ENCODE results near the gene DLK1. TPM values are rescaled to one million over a fixed set of nuclear protein-coding genes. Genes with fewer than 3 reads are reported as not detected.

Gene DLK1
- total RNA-seq, 2 donors from 2014 or later, result not detected

DNA sequence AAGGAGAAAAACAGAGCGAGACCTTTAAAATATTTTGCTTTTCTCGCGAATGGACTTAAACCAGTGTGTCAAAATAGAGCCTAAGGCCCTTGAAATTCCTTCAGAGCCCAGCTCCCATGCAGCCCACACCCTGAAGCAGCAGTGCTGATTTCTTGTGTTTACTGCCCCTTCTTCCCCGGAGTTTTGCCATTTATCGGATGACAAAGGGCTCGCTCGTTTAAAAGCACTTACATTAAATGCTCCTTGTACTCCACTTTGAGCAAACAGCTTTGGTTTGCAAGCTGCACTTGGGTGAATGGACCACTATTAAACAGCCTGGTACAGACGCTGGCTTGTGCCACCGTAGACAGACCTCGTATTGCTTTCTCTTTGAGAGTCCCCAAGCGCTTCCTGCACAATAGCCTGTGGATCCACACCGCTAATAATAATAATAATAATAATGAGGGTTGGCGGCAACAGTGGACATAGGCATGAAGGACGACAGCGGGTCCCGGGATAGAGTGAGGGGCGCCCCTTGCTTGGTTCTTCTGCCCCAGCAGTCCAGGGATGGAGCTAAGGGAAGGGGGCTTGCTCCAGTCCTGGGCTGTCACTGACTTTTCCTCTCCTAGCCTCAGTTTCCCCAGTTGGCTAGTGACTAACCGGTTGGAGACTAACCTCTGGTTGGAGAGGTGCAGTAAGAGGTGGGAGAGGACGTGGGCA lies 6.6 kb downstream of the DLK1 start:
- H3K4me3 ChIP-seq, result no peak overlapping the region
- TF ChIP-seq, protein P1, sequence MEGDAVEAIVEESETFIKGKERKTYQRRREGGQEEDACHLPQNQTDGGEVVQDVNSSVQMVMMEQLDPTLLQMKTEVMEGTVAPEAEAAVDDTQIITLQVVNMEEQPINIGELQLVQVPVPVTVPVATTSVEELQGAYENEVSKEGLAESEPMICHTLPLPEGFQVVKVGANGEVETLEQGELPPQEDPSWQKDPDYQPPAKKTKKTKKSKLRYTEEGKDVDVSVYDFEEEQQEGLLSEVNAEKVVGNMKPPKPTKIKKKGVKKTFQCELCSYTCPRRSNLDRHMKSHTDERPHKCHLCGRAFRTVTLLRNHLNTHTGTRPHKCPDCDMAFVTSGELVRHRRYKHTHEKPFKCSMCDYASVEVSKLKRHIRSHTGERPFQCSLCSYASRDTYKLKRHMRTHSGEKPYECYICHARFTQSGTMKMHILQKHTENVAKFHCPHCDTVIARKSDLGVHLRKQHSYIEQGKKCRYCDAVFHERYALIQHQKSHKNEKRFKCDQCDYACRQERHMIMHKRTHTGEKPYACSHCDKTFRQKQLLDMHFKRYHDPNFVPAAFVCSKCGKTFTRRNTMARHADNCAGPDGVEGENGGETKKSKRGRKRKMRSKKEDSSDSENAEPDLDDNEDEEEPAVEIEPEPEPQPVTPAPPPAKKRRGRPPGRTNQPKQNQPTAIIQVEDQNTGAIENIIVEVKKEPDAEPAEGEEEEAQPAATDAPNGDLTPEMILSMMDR (IDR thresholded peaks at IDR 0.05), result no peak
- no peaks in the 10 kb centered on the region for H3K4me1 ChIP-seq (ENCODE audit: control insufficient read depth in 1 of 2, low read depth in 2 of 2)
- no peaks in the 10 kb centered on the region for H3K27me3 ChIP-seq (replicated peaks; ENCODE audit: insufficient read depth)
- DNase-seq (ENCODE audit: low spot score) (no peak), ATAC-seq (ENCODE audit: insufficient number of reproducible peaks, low FRiP score, low read depth) (no peak)
- H3K36me3 ChIP-seq, result no peaks in the 10 kb centered on the region
- no peak overlapping the region for H3K27ac ChIP-seq
- no peaks in the 10 kb centered on the region for H3K9me3 ChIP-seq

DNA sequence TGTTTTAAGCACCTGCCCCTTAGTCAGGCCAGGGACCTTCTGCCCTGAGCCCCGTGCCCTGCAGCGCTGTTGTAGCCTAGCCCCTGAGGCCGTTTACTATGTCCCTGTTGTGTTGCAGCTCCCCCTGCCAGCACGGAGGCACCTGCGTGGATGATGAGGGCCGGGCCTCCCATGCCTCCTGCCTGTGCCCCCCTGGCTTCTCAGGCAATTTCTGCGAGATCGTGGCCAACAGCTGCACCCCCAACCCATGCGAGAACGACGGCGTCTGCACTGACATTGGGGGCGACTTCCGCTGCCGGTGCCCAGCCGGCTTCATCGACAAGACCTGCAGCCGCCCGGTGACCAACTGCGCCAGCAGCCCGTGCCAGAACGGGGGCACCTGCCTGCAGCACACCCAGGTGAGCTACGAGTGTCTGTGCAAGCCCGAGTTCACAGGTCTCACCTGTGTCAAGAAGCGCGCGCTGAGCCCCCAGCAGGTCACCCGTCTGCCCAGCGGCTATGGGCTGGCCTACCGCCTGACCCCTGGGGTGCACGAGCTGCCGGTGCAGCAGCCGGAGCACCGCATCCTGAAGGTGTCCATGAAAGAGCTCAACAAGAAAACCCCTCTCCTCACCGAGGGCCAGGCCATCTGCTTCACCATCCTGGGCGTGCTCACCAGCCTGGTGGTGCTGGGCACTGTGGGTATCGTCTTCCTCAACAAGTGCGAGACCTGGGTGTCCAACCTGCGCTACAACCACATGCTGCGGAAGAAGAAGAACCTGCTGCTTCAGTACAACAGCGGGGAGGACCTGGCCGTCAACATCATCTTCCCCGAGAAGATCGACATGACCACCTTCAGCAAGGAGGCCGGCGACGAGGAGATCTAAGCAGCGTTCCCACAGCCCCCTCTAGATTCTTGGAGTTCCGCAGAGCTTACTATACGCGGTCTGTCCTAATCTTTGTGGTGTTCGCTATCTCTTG lies 7.6 kb downstream of the DLK1 start:
- no peaks in the 10 kb centered on the region for H3K27me3 ChIP-seq (replicated peaks; ENCODE audit: insufficient read depth)
- ATAC-seq (ENCODE audit: insufficient number of reproducible peaks, low FRiP score, low read depth) (no peak), DNase-seq (ENCODE audit: low spot score) (no peak)
- no peaks in the 10 kb centered on the region for H3K9me3 ChIP-seq
- no peak overlapping the region for H3K4me3 ChIP-seq
- TF ChIP-seq, protein P1 (IDR thresholded peaks at IDR 0.05), result no peak
- H3K36me3 ChIP-seq, result no peaks in the 10 kb centered on the region
- H3K4me1 ChIP-seq (ENCODE audit: control insufficient read depth in 1 of 2, low read depth in 2 of 2), result no peaks in the 10 kb centered on the region
- H3K27ac ChIP-seq, result no peak overlapping the region

DNA sequence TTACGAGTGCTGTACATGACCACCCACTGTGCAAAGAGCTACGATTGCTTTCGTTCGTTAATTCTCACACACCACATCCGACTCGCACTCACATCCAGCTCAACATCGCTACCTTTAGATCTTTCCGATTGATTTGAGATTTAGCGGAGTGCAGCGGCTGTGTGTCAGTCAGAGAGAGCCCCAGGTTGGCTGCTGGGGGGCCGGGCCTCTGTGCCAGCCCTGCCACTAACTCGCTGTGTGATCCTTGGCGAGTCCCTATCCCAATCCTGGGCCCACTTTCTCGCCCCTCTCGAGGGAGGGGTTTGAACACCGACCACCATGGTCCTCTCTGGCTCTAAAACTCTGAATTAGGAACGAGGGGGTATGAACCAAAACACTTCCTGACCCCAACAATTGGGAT lies 8.6 kb downstream of the DLK1 start:
- H3K4me1 ChIP-seq (ENCODE audit: control insufficient read depth in 1 of 2, low read depth in 2 of 2), result no peaks in the 10 kb centered on the region
- TF ChIP-seq, protein P1 (IDR thresholded peaks at IDR 0.05), result no peak
- H3K27me3 ChIP-seq (replicated peaks; ENCODE audit: insufficient read depth), result no peaks in the 10 kb centered on the region
- H3K36me3 ChIP-seq, result no peaks in the 10 kb centered on the region
- DNase-seq (ENCODE audit: low spot score) (no peak), ATAC-seq (ENCODE audit: insufficient number of reproducible peaks, low FRiP score, low read depth) (no peak)
- no peak overlapping the region for H3K4me3 ChIP-seq
- H3K9me3 ChIP-seq, result no peaks in the 10 kb centered on the region
- no peak overlapping the region for H3K27ac ChIP-seq

DNA sequence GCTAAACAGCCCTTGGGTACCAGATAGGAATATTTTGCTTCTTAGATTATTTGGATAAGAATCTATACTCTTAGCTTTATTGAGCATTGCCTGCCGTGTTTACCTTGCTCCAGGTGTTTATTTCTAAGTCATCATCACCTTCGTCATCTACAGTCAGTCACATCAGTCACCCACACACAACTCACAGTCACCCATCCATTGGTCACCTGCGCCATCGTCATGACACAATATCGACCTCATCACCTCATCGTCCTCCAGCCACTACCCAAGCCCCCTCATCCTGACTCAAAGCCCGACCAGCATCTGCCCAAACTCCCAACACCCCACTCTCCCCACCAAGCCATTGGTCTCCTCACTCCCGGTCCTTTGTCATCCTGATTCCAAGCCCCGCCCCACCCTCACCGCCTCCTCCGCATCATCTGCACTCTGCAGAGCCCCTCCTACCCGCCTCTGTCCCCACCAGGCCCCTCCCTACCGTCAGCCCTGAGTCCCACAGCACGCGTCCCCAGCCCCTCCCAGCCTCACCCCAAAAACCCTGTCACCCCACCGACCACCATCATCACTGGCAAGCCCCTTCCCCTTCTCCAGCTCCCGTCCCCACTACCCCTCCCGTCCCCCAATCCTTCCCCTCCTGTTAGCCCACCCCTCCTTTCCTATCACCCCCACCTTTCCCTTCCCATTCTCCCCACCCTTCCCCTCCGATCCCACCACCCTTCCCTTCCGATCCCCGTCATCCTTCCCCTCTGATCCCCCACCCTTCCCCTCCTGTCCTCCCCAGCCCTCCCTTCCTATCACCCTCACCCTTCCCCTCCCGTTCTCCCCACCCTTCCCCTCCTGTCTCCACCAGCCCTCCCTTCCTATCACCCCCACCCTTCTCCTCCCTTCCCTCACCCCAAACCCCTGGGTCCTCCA lies 9.8 kb downstream of the DLK1 start:
- H3K27ac ChIP-seq, result no peak overlapping the region
- ATAC-seq (ENCODE audit: insufficient number of reproducible peaks, low FRiP score, low read depth) (no peak), DNase-seq (ENCODE audit: low spot score) (no peak)
- no peaks in the 10 kb centered on the region for H3K27me3 ChIP-seq (replicated peaks; ENCODE audit: insufficient read depth)
- no peaks in the 10 kb centered on the region for H3K4me1 ChIP-seq (ENCODE audit: control insufficient read depth in 1 of 2, low read depth in 2 of 2)
- no peaks in the 10 kb centered on the region for H3K9me3 ChIP-seq
- no peak overlapping the region for H3K4me3 ChIP-seq
- H3K36me3 ChIP-seq, result no peaks in the 10 kb centered on the region
- TF ChIP-seq, protein P1 (IDR thresholded peaks at IDR 0.05), result no peak

All from thoracic aorta (tissue), 2 donors.